Lower lobe of right lung (tissue), 2 donors: ENCODE results near the gene SYT14. TPM values are rescaled to one million over a fixed set of nuclear protein-coding genes. Genes with fewer than 3 reads are reported as not detected.
A peak's percentile ranks its signal among the peaks of the same experiment; 100 is the strongest.
"Not testable (repeated sequence)": the region's sequence is repeated elsewhere in the genome, so short reads cannot be mapped to it uniquely, and the experiment has no call there.

Experiments
- ATAC-seq, 2 donors: fragments of 200-7000 bp; cut with Tn5 transposase; one replicate each; pipeline ENCODE4 v1.9.1; 2020 to 2022; ENCODE audit warnings: mild to moderate bottlenecking in 2 of 2, moderate library complexity in 2 of 2
- DNase-seq: peaks from one replicate; pipeline ENCODE4 v3.0.0-alpha.2; 2020
- H3K27ac ChIP-seq: fragments of 200-600 bp; one replicate; pipeline ENCODE4 v1.8.0; 2022
- H3K27me3 ChIP-seq: fragments of 200-600 bp; one replicate; pipeline ENCODE4 v1.8.0; 2022; ENCODE audit warnings: low read depth
- H3K36me3 ChIP-seq: fragments of 200-600 bp; one replicate; pipeline ENCODE4 v1.8.0; 2022; ENCODE audit warnings: mild to moderate bottlenecking
- H3K4me1 ChIP-seq: fragments of 200-600 bp; one replicate; pipeline ENCODE4 v1.8.0; 2022
- H3K4me3 ChIP-seq: fragments of 200-600 bp; one replicate; pipeline ENCODE4 v1.8.0; 2022; ENCODE audit warnings: mild to moderate bottlenecking
- H3K9me3 ChIP-seq: fragments of 200-600 bp; one replicate; pipeline ENCODE4 v1.8.0; 2022
- CTCF ChIP-seq: fragments of 200-600 bp; IDR thresholded peaks from one replicate; pipeline ENCODE4 v1.8.0; 2022; ENCODE audit warnings: antibody characterized with exemption, mild to moderate bottlenecking
- intact Hi-C: fragments of 100-400 bp; cut with DNase I; formaldehyde crosslinking; loops from one replicate; pipeline ENCODE4 v1.11.0; 2022
- total RNA-seq: library from RNA; stranded (reverse); fragmentation: NEBNext Ultra II Directional; extraction: Animal tissue kit (Norgen Biotek cat#: 25700); gene quantifications from one replicate; pipeline ENCODE4 v1.2.1, GENCODE V29; 2021
- donor health status: DM: no; HTN: yes; CAD: no; lungs with severe emphysema.

SYT14 gene
- total RNA-seq, 1 donor from 2014 or later = not detected

GRCh38 chr1:210092366-210092765, 154.3 kb downstream of the SYT14 start:
- ATAC-seq = no peak
- intact Hi-C loops = no loop called here

GRCh38 chr1:210093461-210093860, 155.4 kb downstream of the SYT14 start:
- Histone ChIP-seq H3K27me3 (no peaks in the 10 kb centered on the region), H3K27ac (no peak overlapping the region), H3K4me3 (no peak overlapping the region), H3K36me3 (no peaks in the 10 kb centered on the region), H3K9me3 (no peaks in the 10 kb centered on the region), H3K4me1 (no peaks in the 10 kb centered on the region)
- no peak for DNase-seq
- no peak for TF ChIP-seq CTCF
- intact Hi-C loops = no loop called here
- no peak for ATAC-seq

More at GRCh38 chr1:210092366-210092765, 154.3 kb downstream of the SYT14 start:
- Histone ChIP-seq H3K36me3 (no peaks in the 10 kb centered on the region), H3K9me3 (no peaks in the 10 kb centered on the region), H3K27ac (no peak overlapping the region), H3K27me3 (no peaks in the 10 kb centered on the region), H3K4me3 (no peak overlapping the region), H3K4me1 (no peaks in the 10 kb centered on the region)
- TF ChIP-seq CTCF = no peak
- no peak for DNase-seq

- DNase-seq = no peak
- no peaks in the 10 kb centered on the region for H3K9me3 ChIP-seq
- no peaks in the 10 kb centered on the region for H3K36me3 ChIP-seq
- no peak overlapping the region for H3K27ac ChIP-seq
- ATAC-seq = no peak
- no peaks in the 10 kb centered on the region for H3K4me1 ChIP-seq
- no peak for TF ChIP-seq CTCF
- no peak overlapping the region for H3K4me3 ChIP-seq
- no peaks in the 10 kb centered on the region for H3K27me3 ChIP-seq
- intact Hi-C loops = no loop called here
Observed at GRCh38 chr1:210098356-210098755, 160.3 kb downstream of the SYT14 start.

GRCh38 chr1:210099921-210100320, 161.9 kb downstream of the SYT14 start:
- H3K27ac ChIP-seq = no peak overlapping the region
- no peak for TF ChIP-seq CTCF
- ATAC-seq = no peak
- intact Hi-C loops = no loop called here
- H3K36me3 ChIP-seq = no peaks in the 10 kb centered on the region
- H3K4me1 ChIP-seq = no peaks in the 10 kb centered on the region
- no peaks in the 10 kb centered on the region for H3K27me3 ChIP-seq
- DNase-seq = no peak
- H3K9me3 ChIP-seq = no peaks in the 10 kb centered on the region
- H3K4me3 ChIP-seq = no peak overlapping the region

GRCh38 chr1:210104103-210104502, 166.1 kb downstream of the SYT14 start:
- Histone ChIP-seq H3K36me3 (no peaks in the 10 kb centered on the region), H3K27ac (no peak overlapping the region), H3K4me1 (no peaks in the 10 kb centered on the region), H3K9me3 (no peaks in the 10 kb centered on the region), H3K27me3 (no peaks in the 10 kb centered on the region), H3K4me3 (no peak overlapping the region)
- intact Hi-C loops = no loop called here
- TF ChIP-seq CTCF = no peak
- no peak for DNase-seq
- no peak for ATAC-seq

GRCh38 chr1:210112906-210113305, 174.9 kb downstream of the SYT14 start:
- H3K27ac ChIP-seq, ATAC-seq, H3K4me3 ChIP-seq, intact Hi-C loops, H3K27me3 ChIP-seq, H3K4me1 ChIP-seq, H3K9me3 ChIP-seq, H3K36me3 ChIP-seq: not testable (repeated sequence)
- DNase-seq = peak; percentile 59
